Right lobe of liver (tissue), 6 donors: ENCODE results near the gene USP2. TPM values are rescaled to one million over a fixed set of nuclear protein-coding genes. Genes with fewer than 3 reads are reported as not detected.

Experiments used
- ATAC-seq, 4 donors: fragments of 200-7000 bp; cut with Tn5 transposase; one replicate each; pipeline ENCODE4 v1.9.1; 2020; ENCODE audit warnings: mild to moderate bottlenecking in 4 of 4, moderate library complexity in 4 of 4
- DNase-seq, 3 donors: peaks; one replicate each; pipeline ENCODE4 v3.0.0-alpha.2; 2020
- H3K27ac ChIP-seq, 3 donors: fragments of 200-600 bp; one replicate each; pipeline ENCODE4 v1.8.0; 2022
- H3K27me3 ChIP-seq, 2 donors: fragments of 200-600 bp; one replicate each; pipeline ENCODE4 v1.8.0; 2022
- H3K36me3 ChIP-seq, 4 donors: fragments of 200-600 bp; sonication (generic) in 1 of 4; one replicate each; pipeline versions ENCODE4 v1.5.1 to v1.8.0; 2017 to 2022; ENCODE audit warnings: control low read depth in 1 of 4
- H3K4me1 ChIP-seq, 4 donors: fragments of 200-600 bp; sonication (generic) in 1 of 4; one replicate each; pipeline versions ENCODE4 v1.5.1 to v1.8.0; 2017 to 2022; ENCODE audit warnings: control low read depth in 1 of 4
- H3K4me3 ChIP-seq, 3 donors: fragments of 200-600 bp; one replicate each; pipeline ENCODE4 v1.8.0; 2022
- H3K9me3 ChIP-seq, 4 donors: fragments of 200-600 bp; sonication (generic) in 1 of 4; one replicate each; pipeline versions ENCODE4 v1.5.1 to v1.8.0; 2017 to 2022; ENCODE audit warnings: control low read depth in 1 of 4
- POLR2A ChIP-seq: fragments of 450-650 bp; IDR thresholded peaks from one replicate; pipeline ENCODE4 v1.6.1; 2017; ENCODE audit warnings: antibody characterized with exemption, mild to moderate bottlenecking
- WGBS: methylation state at CpG from one replicate; pipeline ENCODE4 v1.1.6; 2018; ENCODE audit warnings: low coverage, low lambda C conversion rate; ENCODE audit not compliant: insufficient coverage; ENCODE audit errors: missing lambda C conversion rate; 5-methylcytosine and 5-hydroxymethylcytosine counted together
- intact Hi-C, 2 donors: fragments of 100-400 bp; cut with DNase I; formaldehyde crosslinking; loops; one replicate each; pipeline versions ENCODE4 v1.11.2 to v1.14.1; 2022
- total RNA-seq, 6 experiments: library from RNA; depleted of rRNA in 2 of 6; stranded (reverse); fragments of >200 nt in 2 of 6; fragmentation: NEBNext Ultra II Directional in 3 of 6; extraction: Animal tissue kit (Norgen Biotek cat#: 25700) in 3 of 6; gene quantifications; one replicate each; pipeline versions ENCODE4 v1.1.0 to v1.2.4, GENCODE V29; 2016 to 2023
- TF ChIP-seq, protein P1 (sequence below), 4 donors: fragments of 200-600 bp in 3 of 4; fragments of 450-650 bp in 1 of 4; IDR thresholded peaks; one replicate each; pipeline versions ENCODE4 v1.5.1 to v1.8.0; 2016 to 2022; ENCODE audit warnings: antibody characterized with exemption in 4 of 4, mild to moderate bottlenecking in 2 of 4
- donor health status: DM: no; HTN: yes; CAD: no.
- donor health status: DM: no; HTN: no; CAD: no.
- donor health status: DM: no; HTN: no; CAD: no.
- donor health status: DM: no; HTN: yes; CAD: no.
- donor health status: DM: no; HTN: yes; CAD: no.

Gene USP2
- total RNA-seq, 6 experiments from 2014 or later: 1.3 to 25.9 (median 4.6) TPM

- intact Hi-C loops: loop anchor here in 1 of 2 donors (10.0 kb wide), 1 partner anchor 112 kb away; no protein-coding TSS in a partner anchor
- no peaks in the 10 kb centered on the region for H3K9me3 ChIP-seq
- no peak for TF ChIP-seq POLR2A
- TF ChIP-seq, protein P1, sequence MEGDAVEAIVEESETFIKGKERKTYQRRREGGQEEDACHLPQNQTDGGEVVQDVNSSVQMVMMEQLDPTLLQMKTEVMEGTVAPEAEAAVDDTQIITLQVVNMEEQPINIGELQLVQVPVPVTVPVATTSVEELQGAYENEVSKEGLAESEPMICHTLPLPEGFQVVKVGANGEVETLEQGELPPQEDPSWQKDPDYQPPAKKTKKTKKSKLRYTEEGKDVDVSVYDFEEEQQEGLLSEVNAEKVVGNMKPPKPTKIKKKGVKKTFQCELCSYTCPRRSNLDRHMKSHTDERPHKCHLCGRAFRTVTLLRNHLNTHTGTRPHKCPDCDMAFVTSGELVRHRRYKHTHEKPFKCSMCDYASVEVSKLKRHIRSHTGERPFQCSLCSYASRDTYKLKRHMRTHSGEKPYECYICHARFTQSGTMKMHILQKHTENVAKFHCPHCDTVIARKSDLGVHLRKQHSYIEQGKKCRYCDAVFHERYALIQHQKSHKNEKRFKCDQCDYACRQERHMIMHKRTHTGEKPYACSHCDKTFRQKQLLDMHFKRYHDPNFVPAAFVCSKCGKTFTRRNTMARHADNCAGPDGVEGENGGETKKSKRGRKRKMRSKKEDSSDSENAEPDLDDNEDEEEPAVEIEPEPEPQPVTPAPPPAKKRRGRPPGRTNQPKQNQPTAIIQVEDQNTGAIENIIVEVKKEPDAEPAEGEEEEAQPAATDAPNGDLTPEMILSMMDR (IDR thresholded peaks at IDR 0.05): no peak
- H3K4me1 ChIP-seq: peaks cover 0 to 61% (median 20%) of the 10 kb centered on the region in 4 donors
- ATAC-seq (peak; percentile 11 to 63 (median 52)), DNase-seq (peak; percentile 40 to 76 (median 75))
- no peaks in the 10 kb centered on the region for H3K27me3 ChIP-seq
- peak overlapping the region in 2 of 3 donors; percentile 81 to 98 for H3K27ac ChIP-seq
- peaks cover 0 to 19% (median 6%) of the 10 kb centered on the region in 4 donors for H3K36me3 ChIP-seq
- H3K4me3 ChIP-seq: peak overlapping the region; percentile 42 to 73 (median 57)
- 13% methylated on average over 24 of the region's 44 CpGs for WGBS
Observed at GRCh38 chr11:119363081-119363850, 18.2 kb downstream of the USP2 start.

DNA sequence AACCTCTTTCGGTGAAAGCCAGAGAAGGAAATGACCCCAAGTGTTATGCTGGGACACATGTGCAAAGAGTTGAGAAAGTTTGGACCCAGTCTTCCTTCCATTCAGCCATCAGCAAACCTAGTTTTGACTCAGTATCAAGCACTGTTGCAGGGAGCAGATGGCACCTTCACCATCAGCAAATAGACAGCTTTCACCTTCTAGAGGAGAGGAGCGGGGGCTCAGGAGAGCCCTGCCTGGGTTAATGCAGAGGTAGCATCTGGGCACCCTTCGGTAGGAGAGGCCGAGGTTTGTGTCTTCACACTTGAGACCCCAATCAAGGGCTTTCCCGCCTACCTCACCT lies 18.8 kb downstream of the USP2 start:
- Histone ChIP-seq H3K9me3 (no peaks in the 10 kb centered on the region), H3K4me3 (peak overlapping the region; percentile 42 to 73 (median 57)), H3K27me3 (no peaks in the 10 kb centered on the region), H3K27ac (peak overlapping the region in 2 of 3 donors; percentile 81 to 98), H3K4me1 (peaks cover 0 to 55% (median 18%) of the 10 kb centered on the region in 4 donors), H3K36me3 (peaks cover 0 to 25% (median 6%) of the 10 kb centered on the region in 4 donors)
- intact Hi-C loops: loop anchor here in 1 of 2 donors (10.0 kb wide), 1 partner anchor 112 kb away; no protein-coding TSS in a partner anchor
- TF ChIP-seq, protein P1 (IDR thresholded peaks at IDR 0.05): no peak
- TF ChIP-seq POLR2A: no peak
- WGBS: 13% methylated on average over 1 of the region's 5 CpGs
- ATAC-seq: peak in 3 of 4 donors; percentile 1 to 4 (median 2)
- DNase-seq: no peak

GRCh38 chr11:119361941-119362725 lies 19.4 kb downstream of the USP2 start:
- DNase-seq (peak in 2 of 3 donors; percentile 12 to 41), ATAC-seq (no peak)
- H3K27me3 ChIP-seq: no peaks in the 10 kb centered on the region
- peak overlapping the region; percentile 42 to 73 (median 57) for H3K4me3 ChIP-seq
- no peaks in the 10 kb centered on the region for H3K9me3 ChIP-seq
- 46% methylated on average over 8 of the region's 11 CpGs for WGBS
- TF ChIP-seq POLR2A: no peak
- TF ChIP-seq, protein P1 (IDR thresholded peaks at IDR 0.05): no peak
- H3K36me3 ChIP-seq: peaks cover 0 to 30% (median 6%) of the 10 kb centered on the region in 4 donors
- peaks cover 0 to 50% (median 17%) of the 10 kb centered on the region in 4 donors for H3K4me1 ChIP-seq
- peak overlapping the region in 2 of 3 donors; percentile 81 to 98 for H3K27ac ChIP-seq
- intact Hi-C loops: loop anchor here in 1 of 2 donors (10.0 kb wide), 1 partner anchor 113 kb away; no protein-coding TSS in a partner anchor

DNA sequence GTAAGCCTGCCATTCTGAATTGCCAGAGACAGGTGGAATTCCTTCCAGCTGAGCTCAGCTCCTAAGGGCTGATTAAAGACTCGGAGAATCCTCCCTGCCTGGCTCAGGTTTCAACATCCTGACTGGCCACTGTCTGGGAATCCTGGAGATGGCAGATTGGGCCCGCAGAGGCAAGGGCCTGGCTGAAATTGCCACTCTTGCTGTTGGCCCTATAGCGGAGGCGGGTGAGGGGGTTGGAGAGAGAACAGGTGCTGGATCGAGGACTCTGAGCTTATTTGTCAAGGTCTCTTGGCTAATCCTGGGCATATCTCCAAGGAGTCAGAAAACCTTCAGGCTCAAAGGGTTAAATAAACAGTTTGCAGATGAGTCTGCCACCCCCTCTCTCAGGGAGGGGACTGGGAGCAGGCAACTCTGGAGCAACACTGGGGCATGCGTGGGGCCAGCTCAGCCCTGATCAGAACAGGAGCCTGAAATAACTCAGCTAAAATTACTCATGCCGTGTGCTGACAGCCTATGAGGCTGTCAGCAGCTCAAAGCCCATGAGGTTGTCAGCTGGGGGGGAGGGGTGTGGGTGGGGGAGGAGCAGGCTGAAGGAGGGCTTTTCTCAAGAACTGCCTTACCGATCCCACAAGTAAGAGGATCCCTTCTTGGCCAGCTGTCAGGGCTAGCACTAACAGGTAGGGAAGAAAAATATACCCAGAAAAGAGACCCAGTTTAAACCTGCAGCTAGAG lies 20.3 kb downstream of the USP2 start:
- Histone ChIP-seq H3K9me3 (no peaks in the 10 kb centered on the region), H3K4me3 (peak overlapping the region in 1 of 3 donors; percentile 73)
- DNase-seq: peak; percentile 78 to 87 (median 82)

More for the DNA sequence above, 20.3 kb downstream of the USP2 start:
- Histone ChIP-seq H3K27ac (peak overlapping the region in 2 of 3 donors; percentile 81 to 98), H3K4me1 (peaks cover 0 to 44% (median 17%) of the 10 kb centered on the region in 4 donors), H3K36me3 (peaks cover 0 to 36% (median 6%) of the 10 kb centered on the region in 4 donors), H3K27me3 (no peaks in the 10 kb centered on the region)
- intact Hi-C loops: loop anchor here in 1 of 2 donors (10.0 kb wide), 1 partner anchor 114 kb away; no protein-coding TSS in a partner anchor
- peak; percentile 51 to 66 (median 60) for ATAC-seq
- TF ChIP-seq, protein P1 (IDR thresholded peaks at IDR 0.05): no peak
- no peak for TF ChIP-seq POLR2A
- WGBS: 8% methylated on average over 4 of the region's 8 CpGs
